GM23338 (cell line): ENCODE results near the gene CHTF8. TPM values are rescaled to one million over a fixed set of nuclear protein-coding genes. Genes with fewer than 3 reads are reported as not detected.
A peak's percentile ranks its signal among the peaks of the same experiment; 100 is the strongest.

Source experiments
- ATAC-seq: fragments of 200-7000 bp; cut with Tn5 transposase; 3 replicates; pipeline ENCODE4 v1.9.1; 2020
- DNase-seq: peaks from one replicate; pipeline ENCODE4 v3.0.0-alpha.2; 2015; ENCODE audit warnings: low spot score
- H2AFZ ChIP-seq: fragments of 200-600 bp; sonication (generic); 2 replicates; pipeline ENCODE4 v1.8.0; 2016; ENCODE audit warnings: antibody characterized with exemption, mild to moderate bottlenecking, moderate library complexity
- H3F3A ChIP-seq: fragments of 200-600 bp; sonication (generic); replicated peaks from 2 replicates; pipeline ENCODE4 v1.8.0; 2017; ENCODE audit warnings: antibody characterized with exemption, mixed run types, low read depth
- H3K27ac ChIP-seq: fragments of 200-600 bp; sonication (generic); 2 replicates; pipeline ENCODE4 v1.6.1; 2016; ENCODE audit warnings: low read depth
- H3K27me3 ChIP-seq: fragments of 200-600 bp; sonication (generic); 2 replicates; pipeline ENCODE4 v1.8.0; 2016; ENCODE audit warnings: mild to moderate bottlenecking, mixed run types, moderate library complexity; ENCODE audit not compliant: insufficient read depth
- H3K36me3 ChIP-seq: fragments of 200-600 bp; sonication (generic); 2 replicates; pipeline ENCODE4 v1.8.0; 2016; ENCODE audit warnings: mild to moderate bottlenecking; ENCODE audit not compliant: insufficient read depth
- H3K4me1 ChIP-seq: fragments of 200-600 bp; sonication (generic); 2 replicates; pipeline ENCODE4 v1.8.0; 2016; ENCODE audit warnings: mild to moderate bottlenecking, moderate library complexity; ENCODE audit not compliant: insufficient read depth
- H3K4me2 ChIP-seq: fragments of 200-600 bp; sonication (generic); 2 replicates; pipeline ENCODE4 v1.7.1; 2017; ENCODE audit warnings: mixed run types
- H3K4me3 ChIP-seq: fragments of 200-600 bp; sonication (generic); 2 replicates; pipeline ENCODE4 v1.6.1; 2016; ENCODE audit warnings: mixed run types
- H3K79me2 ChIP-seq: fragments of 200-600 bp; sonication (generic); replicated peaks from 2 replicates; pipeline ENCODE4 v1.8.0; 2017; ENCODE audit warnings: mild to moderate bottlenecking; ENCODE audit not compliant: insufficient read depth
- H3K9me2 ChIP-seq: fragments of 200-600 bp; sonication (generic); 2 replicates; pipeline ENCODE4 v1.8.0; 2017; ENCODE audit not compliant: insufficient read depth
- H4K20me1 ChIP-seq: fragments of 200-600 bp; sonication (generic); replicated peaks from 2 replicates; pipeline ENCODE4 v1.8.0; 2017; ENCODE audit warnings: mild to moderate bottlenecking; ENCODE audit not compliant: insufficient read depth
- H3K27ac Mint-ChIP-seq: 2 replicates; pipeline ENCODE4 v1.8.0; 2020; ENCODE audit warnings: inconsistent platforms, mild to moderate bottlenecking, moderate library complexity, mixed read lengths
- H3K27me3 Mint-ChIP-seq: 3 replicates; pipeline ENCODE4 v1.8.0; 2022; ENCODE audit warnings: low read depth, mild to moderate bottlenecking, moderate library complexity, mixed read lengths, inconsistent platforms; ENCODE audit not compliant: insufficient read depth, poor library complexity
- H3K36me3 Mint-ChIP-seq: 3 replicates; pipeline ENCODE4 v1.8.0; 2021; ENCODE audit warnings: low read depth, mild to moderate bottlenecking, inconsistent platforms, moderate library complexity, mixed read lengths
- H3K4me1 Mint-ChIP-seq: 3 replicates; pipeline ENCODE4 v1.8.0; 2020; ENCODE audit warnings: mild to moderate bottlenecking, inconsistent platforms, mixed read lengths
- H3K4me3 Mint-ChIP-seq: 3 replicates; pipeline ENCODE4 v1.8.0; 2021; ENCODE audit warnings: moderate library complexity, mild to moderate bottlenecking, inconsistent platforms, mixed read lengths
- H3K9me3 Mint-ChIP-seq: 3 replicates; pipeline ENCODE4 v1.8.0; 2020; ENCODE audit warnings: moderate library complexity, mild to moderate bottlenecking, inconsistent platforms, mixed read lengths
- EZH2 ChIP-seq: fragments of 200-600 bp; sonication (generic); IDR thresholded peaks from one replicate; pipeline ENCODE4 v1.8.0; 2017; ENCODE audit warnings: antibody characterized with exemption, mild to moderate bottlenecking, low read depth; ENCODE audit not compliant: unreplicated experiment
- JUNB ChIP-seq: IDR thresholded peaks from one replicate; pipeline ENCODE4 v1.6.1; 2016; ENCODE audit warnings: antibody characterized with exemption; ENCODE audit not compliant: unreplicated experiment
- NANOG ChIP-seq: IDR thresholded peaks from 2 replicates; pipeline ENCODE4 v1.6.1; 2016; ENCODE audit warnings: antibody characterized with exemption, borderline replicate concordance
- STAT1 ChIP-seq: IDR thresholded peaks from one replicate; pipeline ENCODE4 v1.6.1; 2016; ENCODE audit warnings: antibody characterized with exemption; ENCODE audit not compliant: unreplicated experiment
- ZNF114 ChIP-seq: fragments of 250-450 bp; sonication (Bioruptor Pico); IDR thresholded peaks from 2 replicates; pipeline ENCODE4 v1.5.0; 2020; ENCODE audit warnings: mild to moderate bottlenecking, moderate library complexity
- ZNF331 ChIP-seq: fragments of 250-450 bp; sonication (Bioruptor Pico); IDR thresholded peaks from 2 replicates; pipeline ENCODE4 v1.5.0; 2020; ENCODE audit warnings: low read depth, mild to moderate bottlenecking, moderate library complexity
- polyA plus RNA-seq: library from polyadenylated mRNA; unstranded; fragments of >200 nt; fragmentation: Nextera tagmentation; extraction: Ambion mirVana; gene quantifications from 2 replicates; pipeline ENCODE4 v1.2.1, GENCODE V29; 2016
- total RNA-seq: library from RNA; depleted of rRNA; stranded (reverse); fragments of >200 nt; shearing (Covaris generic); gene quantifications from 2 replicates; pipeline ENCODE4 v1.2.3, GENCODE V29; 2014
- TF ChIP-seq, protein P1 (sequence below): IDR thresholded peaks from 2 replicates; pipeline ENCODE4 v1.6.1; 2016; ENCODE audit warnings: antibody characterized with exemption
- TF ChIP-seq, protein P2 (sequence below): IDR thresholded peaks from one replicate; pipeline ENCODE4 v1.6.1; 2018; ENCODE audit warnings: antibody characterized with exemption; ENCODE audit not compliant: unreplicated experiment
- TF ChIP-seq, protein P3 (sequence below), 2 experiments: fragments of 200-600 bp in 1 of 2; sonication (generic) in 1 of 2; conservative IDR thresholded peaks; 2 replicates each; pipeline versions ENCODE4 v1.5.1 to v1.6.1; 2016 to 2017; ENCODE audit warnings: antibody characterized with exemption in 2 of 2, low read depth in 2 of 2, mild to moderate bottlenecking in 2 of 2, moderate library complexity in 1 of 2
- TF ChIP-seq, protein P4 (sequence below): fragments of 250-450 bp; sonication (Bioruptor Pico); IDR thresholded peaks from 2 replicates; pipeline ENCODE4 v1.5.0; 2020; ENCODE audit warnings: mild to moderate bottlenecking, moderate library complexity

CHTF8 gene
- total and polyA plus RNA-seq, 2 experiments from 2014 or later = 24.4 to 155 TPM

DNA sequence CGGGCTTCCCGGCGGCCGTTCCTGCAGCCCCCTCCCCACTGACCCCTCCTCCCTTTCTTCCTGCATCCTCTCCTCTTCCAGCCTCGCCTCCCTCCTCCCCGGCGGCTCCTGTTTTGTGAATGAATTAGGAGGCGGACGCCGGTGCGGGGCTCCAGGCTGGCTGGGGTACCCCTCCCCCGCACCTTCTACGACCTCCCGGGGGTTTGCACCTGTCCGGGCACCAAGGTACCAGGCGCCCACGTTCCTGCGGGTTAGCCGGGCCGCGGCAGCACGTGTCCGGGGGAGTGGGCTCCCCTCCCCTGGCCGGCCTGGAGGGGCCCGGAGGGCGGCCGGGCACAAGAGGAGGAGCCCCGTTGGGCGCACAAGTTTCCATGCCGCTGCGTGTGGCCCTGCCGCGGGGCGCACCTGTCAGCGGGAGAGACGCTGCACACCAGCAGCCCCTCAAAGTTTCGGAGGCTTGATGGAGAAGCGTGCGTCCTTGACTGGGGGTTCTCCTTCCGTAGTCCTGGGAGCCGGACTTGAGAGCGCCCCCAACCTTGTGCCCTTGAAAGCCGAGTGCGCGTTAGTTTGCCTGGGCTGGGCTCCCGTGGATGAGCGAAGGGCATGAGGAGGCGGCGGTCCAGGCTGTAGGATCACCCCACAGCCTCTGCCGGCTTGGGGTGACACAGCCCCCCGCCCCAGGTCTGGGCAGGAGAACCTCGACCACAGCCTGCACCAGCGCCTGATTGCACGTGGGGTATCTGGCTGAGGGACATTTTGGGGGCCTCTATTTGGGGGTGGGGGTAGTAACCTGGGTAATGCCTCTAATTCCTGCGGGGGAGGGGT, 25.7 kb downstream of the CHTF8 start:
- DNase-seq = peak; percentile 80
- Histone ChIP-seq H3K79me2 (peaks cover 43% of the 10 kb centered on the region), H4K20me1 (no peaks in the 10 kb centered on the region; the same call in 1 of the 2 replicates), H3K36me3 (peaks cover 22% of the 10 kb centered on the region), H3K4me3 (peak overlapping the region; percentile 95), H3K27me3 (no peaks in the 10 kb centered on the region), H3F3A (peaks cover 35% of the 10 kb centered on the region), H3K27ac (no peak overlapping the region), H3K9me2 (no peaks in the 10 kb centered on the region), H2AFZ (no peak overlapping the region; the same call in 1 of the 2 replicates), H3K4me2 (peak overlapping the region; percentile 99), H3K4me1 (peaks cover 38% of the 10 kb centered on the region)
- ATAC-seq = peak; percentile 19
- Mint-ChIP-seq H3K4me3 (peak overlapping the region; percentile 94), H3K27me3 (peaks cover 32% of the 10 kb centered on the region), H3K27ac (peak overlapping the region; percentile 90; the same call in 1 of the 2 replicates), H3K36me3 (peaks cover 35% of the 10 kb centered on the region), H3K9me3 (no peaks in the 10 kb centered on the region), H3K4me1 (peaks cover 45% of the 10 kb centered on the region)
- TF ChIP-seq JUNB (no peak), NANOG (no peak), ZNF331 (CRISPR knock-in tag) (no peak), ZNF114 (CRISPR knock-in tag) (no peak), STAT1 (no peak), EZH2 (no peak)
- TF ChIP-seq, protein P1, sequence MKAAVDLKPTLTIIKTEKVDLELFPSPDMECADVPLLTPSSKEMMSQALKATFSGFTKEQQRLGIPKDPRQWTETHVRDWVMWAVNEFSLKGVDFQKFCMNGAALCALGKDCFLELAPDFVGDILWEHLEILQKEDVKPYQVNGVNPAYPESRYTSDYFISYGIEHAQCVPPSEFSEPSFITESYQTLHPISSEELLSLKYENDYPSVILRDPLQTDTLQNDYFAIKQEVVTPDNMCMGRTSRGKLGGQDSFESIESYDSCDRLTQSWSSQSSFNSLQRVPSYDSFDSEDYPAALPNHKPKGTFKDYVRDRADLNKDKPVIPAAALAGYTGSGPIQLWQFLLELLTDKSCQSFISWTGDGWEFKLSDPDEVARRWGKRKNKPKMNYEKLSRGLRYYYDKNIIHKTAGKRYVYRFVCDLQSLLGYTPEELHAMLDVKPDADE = no peak
- TF ChIP-seq, protein P2, sequence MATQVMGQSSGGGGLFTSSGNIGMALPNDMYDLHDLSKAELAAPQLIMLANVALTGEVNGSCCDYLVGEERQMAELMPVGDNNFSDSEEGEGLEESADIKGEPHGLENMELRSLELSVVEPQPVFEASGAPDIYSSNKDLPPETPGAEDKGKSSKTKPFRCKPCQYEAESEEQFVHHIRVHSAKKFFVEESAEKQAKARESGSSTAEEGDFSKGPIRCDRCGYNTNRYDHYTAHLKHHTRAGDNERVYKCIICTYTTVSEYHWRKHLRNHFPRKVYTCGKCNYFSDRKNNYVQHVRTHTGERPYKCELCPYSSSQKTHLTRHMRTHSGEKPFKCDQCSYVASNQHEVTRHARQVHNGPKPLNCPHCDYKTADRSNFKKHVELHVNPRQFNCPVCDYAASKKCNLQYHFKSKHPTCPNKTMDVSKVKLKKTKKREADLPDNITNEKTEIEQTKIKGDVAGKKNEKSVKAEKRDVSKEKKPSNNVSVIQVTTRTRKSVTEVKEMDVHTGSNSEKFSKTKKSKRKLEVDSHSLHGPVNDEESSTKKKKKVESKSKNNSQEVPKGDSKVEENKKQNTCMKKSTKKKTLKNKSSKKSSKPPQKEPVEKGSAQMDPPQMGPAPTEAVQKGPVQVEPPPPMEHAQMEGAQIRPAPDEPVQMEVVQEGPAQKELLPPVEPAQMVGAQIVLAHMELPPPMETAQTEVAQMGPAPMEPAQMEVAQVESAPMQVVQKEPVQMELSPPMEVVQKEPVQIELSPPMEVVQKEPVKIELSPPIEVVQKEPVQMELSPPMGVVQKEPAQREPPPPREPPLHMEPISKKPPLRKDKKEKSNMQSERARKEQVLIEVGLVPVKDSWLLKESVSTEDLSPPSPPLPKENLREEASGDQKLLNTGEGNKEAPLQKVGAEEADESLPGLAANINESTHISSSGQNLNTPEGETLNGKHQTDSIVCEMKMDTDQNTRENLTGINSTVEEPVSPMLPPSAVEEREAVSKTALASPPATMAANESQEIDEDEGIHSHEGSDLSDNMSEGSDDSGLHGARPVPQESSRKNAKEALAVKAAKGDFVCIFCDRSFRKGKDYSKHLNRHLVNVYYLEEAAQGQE = no peak
- TF ChIP-seq, protein P3, sequence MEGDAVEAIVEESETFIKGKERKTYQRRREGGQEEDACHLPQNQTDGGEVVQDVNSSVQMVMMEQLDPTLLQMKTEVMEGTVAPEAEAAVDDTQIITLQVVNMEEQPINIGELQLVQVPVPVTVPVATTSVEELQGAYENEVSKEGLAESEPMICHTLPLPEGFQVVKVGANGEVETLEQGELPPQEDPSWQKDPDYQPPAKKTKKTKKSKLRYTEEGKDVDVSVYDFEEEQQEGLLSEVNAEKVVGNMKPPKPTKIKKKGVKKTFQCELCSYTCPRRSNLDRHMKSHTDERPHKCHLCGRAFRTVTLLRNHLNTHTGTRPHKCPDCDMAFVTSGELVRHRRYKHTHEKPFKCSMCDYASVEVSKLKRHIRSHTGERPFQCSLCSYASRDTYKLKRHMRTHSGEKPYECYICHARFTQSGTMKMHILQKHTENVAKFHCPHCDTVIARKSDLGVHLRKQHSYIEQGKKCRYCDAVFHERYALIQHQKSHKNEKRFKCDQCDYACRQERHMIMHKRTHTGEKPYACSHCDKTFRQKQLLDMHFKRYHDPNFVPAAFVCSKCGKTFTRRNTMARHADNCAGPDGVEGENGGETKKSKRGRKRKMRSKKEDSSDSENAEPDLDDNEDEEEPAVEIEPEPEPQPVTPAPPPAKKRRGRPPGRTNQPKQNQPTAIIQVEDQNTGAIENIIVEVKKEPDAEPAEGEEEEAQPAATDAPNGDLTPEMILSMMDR (conservative IDR thresholded peaks at IDR 0.05; ENCODE audit: low read depth in 2 of 2) = no peak
- TF ChIP-seq, protein P4, sequence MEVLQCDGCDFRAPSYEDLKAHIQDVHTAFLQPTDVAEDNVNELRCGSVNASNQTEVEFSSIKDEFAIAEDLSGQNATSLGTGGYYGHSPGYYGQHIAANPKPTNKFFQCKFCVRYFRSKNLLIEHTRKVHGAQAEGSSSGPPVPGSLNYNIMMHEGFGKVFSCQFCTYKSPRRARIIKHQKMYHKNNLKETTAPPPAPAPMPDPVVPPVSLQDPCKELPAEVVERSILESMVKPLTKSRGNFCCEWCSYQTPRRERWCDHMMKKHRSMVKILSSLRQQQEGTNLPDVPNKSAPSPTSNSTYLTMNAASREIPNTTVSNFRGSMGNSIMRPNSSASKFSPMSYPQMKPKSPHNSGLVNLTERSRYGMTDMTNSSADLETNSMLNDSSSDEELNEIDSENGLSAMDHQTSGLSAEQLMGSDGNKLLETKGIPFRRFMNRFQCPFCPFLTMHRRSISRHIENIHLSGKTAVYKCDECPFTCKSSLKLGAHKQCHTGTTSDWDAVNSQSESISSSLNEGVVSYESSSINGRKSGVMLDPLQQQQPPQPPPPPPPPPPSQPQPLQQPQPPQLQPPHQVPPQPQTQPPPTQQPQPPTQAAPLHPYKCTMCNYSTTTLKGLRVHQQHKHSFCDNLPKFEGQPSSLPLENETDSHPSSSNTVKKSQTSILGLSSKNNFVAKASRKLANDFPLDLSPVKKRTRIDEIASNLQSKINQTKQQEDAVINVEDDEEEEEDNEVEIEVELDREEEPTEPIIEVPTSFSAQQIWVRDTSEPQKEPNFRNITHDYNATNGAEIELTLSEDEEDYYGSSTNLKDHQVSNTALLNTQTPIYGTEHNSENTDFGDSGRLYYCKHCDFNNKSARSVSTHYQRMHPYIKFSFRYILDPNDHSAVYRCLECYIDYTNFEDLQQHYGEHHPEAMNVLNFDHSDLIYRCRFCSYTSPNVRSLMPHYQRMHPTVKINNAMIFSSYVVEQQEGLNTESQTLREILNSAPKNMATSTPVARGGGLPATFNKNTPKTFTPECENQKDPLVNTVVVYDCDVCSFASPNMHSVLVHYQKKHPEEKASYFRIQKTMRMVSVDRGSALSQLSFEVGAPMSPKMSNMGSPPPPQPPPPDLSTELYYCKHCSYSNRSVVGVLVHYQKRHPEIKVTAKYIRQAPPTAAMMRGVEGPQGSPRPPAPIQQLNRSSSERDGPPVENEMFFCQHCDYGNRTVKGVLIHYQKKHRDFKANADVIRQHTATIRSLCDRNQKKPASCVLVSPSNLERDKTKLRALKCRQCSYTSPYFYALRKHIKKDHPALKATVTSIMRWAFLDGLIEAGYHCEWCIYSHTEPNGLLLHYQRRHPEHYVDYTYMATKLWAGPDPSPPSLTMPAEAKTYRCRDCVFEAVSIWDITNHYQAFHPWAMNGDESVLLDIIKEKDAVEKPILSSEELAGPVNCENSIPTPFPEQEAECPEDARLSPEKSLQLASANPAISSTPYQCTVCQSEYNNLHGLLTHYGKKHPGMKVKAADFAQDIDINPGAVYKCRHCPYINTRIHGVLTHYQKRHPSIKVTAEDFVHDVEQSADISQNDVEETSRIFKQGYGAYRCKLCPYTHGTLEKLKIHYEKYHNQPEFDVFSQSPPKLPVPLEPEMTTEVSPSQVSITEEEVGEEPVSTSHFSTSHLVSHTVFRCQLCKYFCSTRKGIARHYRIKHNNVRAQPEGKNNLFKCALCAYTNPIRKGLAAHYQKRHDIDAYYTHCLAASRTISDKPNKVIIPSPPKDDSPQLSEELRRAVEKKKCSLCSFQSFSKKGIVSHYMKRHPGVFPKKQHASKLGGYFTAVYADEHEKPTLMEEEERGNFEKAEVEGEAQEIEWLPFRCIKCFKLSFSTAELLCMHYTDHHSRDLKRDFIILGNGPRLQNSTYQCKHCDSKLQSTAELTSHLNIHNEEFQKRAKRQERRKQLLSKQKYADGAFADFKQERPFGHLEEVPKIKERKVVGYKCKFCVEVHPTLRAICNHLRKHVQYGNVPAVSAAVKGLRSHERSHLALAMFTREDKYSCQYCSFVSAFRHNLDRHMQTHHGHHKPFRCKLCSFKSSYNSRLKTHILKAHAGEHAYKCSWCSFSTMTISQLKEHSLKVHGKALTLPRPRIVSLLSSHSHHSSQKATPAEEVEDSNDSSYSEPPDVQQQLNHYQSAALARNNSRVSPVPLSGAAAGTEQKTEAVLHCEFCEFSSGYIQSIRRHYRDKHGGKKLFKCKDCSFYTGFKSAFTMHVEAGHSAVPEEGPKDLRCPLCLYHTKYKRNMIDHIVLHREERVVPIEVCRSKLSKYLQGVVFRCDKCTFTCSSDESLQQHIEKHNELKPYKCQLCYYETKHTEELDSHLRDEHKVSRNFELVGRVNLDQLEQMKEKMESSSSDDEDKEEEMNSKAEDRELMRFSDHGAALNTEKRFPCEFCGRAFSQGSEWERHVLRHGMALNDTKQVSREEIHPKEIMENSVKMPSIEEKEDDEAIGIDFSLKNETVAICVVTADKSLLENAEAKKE (CRISPR knock-in tag) = no peak
